ENCODE measurements around the gene PUS3.
"Not testable (repeated sequence)": the region's sequence is repeated elsewhere in the genome, so short reads cannot be mapped to it uniquely, and the experiment has no call there.

PUS3 gene

GRCh38 chr11:125857670-125858069 lies 45.3 kb downstream of the PUS3 start:
- DNase-seq, result not testable (repeated sequence)

DNA sequence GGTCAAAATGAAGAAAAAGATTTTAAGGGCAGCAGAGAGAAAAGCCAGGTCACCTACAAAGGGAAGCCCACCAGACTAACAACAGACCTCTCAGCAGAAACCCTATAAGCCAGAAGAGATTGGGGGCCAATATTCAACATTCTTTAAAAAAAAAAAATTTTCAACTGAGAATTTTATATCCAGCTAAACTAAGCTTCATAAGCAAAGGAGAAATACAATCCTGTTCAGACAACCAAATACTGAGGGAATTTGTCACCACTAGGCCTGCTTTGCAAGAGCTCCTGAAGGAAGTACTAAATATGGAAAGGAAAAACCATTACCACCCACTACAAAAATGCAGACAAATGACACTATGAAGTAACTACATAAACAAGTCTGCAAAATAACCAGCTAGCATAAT lies 56.8 kb downstream of the PUS3 start:
- no peak for DNase-seq
